HepG2 (cell line): Measurements from ENCODE around the gene TRMU. TPM values are rescaled to one million over a fixed set of nuclear protein-coding genes. Genes with fewer than 3 reads are reported as not detected.

Experiments used
- ATAC-seq: fragments of 200-7000 bp; cut with Tn5 transposase; 3 replicates; pipeline ENCODE4 v1.9.1; 2020; ENCODE audit warnings: mild to moderate bottlenecking, moderate library complexity
- BruUV-seq: library from RNA; stranded (reverse); fragments of 400-500 nt; replicated peaks from 2 replicates; lab custom pipeline; 2021; lab: Mats Ljungman, UMichigan
- CTCF ChIA-PET: fragments of 300-600 bp; formaldehyde crosslinking; extraction: SDS; loops from one replicate; lab custom pipeline; 2021; ENCODE audit warnings: low total read pairs, inconsistent platforms, low intra/inter-chr PET ratio; lab: Yijun Ruan, JAX
- POLR2A ChIA-PET: fragments of 350-600 bp; sonication (Branson Sonifier 250); formaldehyde crosslinking; loops from one replicate; lab custom pipeline; 2020; ENCODE audit warnings: antibody characterized with exemption, inconsistent platforms; lab: Yijun Ruan, JAX
- DNase-seq: peaks from one replicate; pipeline ENCODE4 v3.0.0-alpha.2; 2015; ENCODE audit warnings: low spot score
- FAIRE-seq: peaks from 3 replicates; lab custom pipeline; 2011; peaks lifted over from hg19 to GRCh38; lab: Jason Lieb, UNC
- H2AFZ ChIP-seq: one replicate; pipeline ENCODE4 v1.6.1; 2011; ENCODE audit warnings: low read length, inconsistent platforms
- H3K27ac ChIP-seq: fragments of 300-600 bp; 3 replicates; pipeline ENCODE4 v1.8.0; 2011; ENCODE audit warnings: mixed run types, mild to moderate bottlenecking, mixed read lengths, low read length, inconsistent platforms; ENCODE audit not compliant: insufficient read depth; ENCODE audit errors: extremely low read length
- H3K27me3 ChIP-seq, 2 experiments: fragments of 200-600 bp in 1 of 2; 2 replicates in 1 of 2; 3 replicates in 1 of 2; pipeline versions ENCODE4 v1.6.0 to v1.8.0; 2011; ENCODE audit warnings: low read length in 2 of 2, mild to moderate bottlenecking in 2 of 2, moderate library complexity in 2 of 2, inconsistent platforms in 1 of 2; ENCODE audit not compliant: insufficient read depth in 2 of 2, control insufficient read depth in 1 of 2
- H3K36me3 ChIP-seq, 2 experiments: fragments of 200-600 bp in 1 of 2; replicated peaks in 1 of 2; 2 replicates in 1 of 2; 3 replicates in 1 of 2; pipeline versions ENCODE4 v1.5.1 to v1.8.0; 2011; ENCODE audit warnings: low read length in 2 of 2, inconsistent platforms in 1 of 2; ENCODE audit not compliant: insufficient read depth in 2 of 2, control insufficient read depth in 1 of 2
- H3K4me1 ChIP-seq: 2 replicates; pipeline ENCODE4 v1.5.1; 2012; ENCODE audit warnings: low read length, inconsistent platforms; ENCODE audit not compliant: insufficient read depth
- H3K4me2 ChIP-seq: 2 replicates; pipeline ENCODE4 v1.6.0; 2011; ENCODE audit warnings: low read depth, low read length, inconsistent platforms
- H3K4me3 ChIP-seq, 3 experiments: fragments of 200-600 bp in 1 of 3; sonication (generic), shearing (Covaris generic) in 1 of 3; replicated peaks in 1 of 3; 2 replicates each; pipeline ENCODE4 v1.5.1; 2011 to 2016; ENCODE audit warnings: low read length in 3 of 3, inconsistent platforms in 2 of 3, low read depth in 2 of 3, mild to moderate bottlenecking in 2 of 3, control low read depth in 1 of 3, mixed read lengths in 1 of 3; ENCODE audit not compliant: insufficient read depth in 1 of 3
- H3K79me2 ChIP-seq: one replicate; pipeline ENCODE4 v1.6.1; 2011; ENCODE audit warnings: low read length, inconsistent platforms; ENCODE audit not compliant: insufficient read depth
- H3K9ac ChIP-seq: 2 replicates; pipeline ENCODE4 v1.6.0; 2011; ENCODE audit warnings: mild to moderate bottlenecking, low read depth, low read length, inconsistent platforms; ENCODE audit not compliant: insufficient read depth
- H3K9me3 ChIP-seq: 2 replicates; pipeline ENCODE4 v1.5.1; 2012; ENCODE audit warnings: mild to moderate bottlenecking, low read length
- H4K20me1 ChIP-seq: 2 replicates; pipeline ENCODE4 v1.6.0; 2011; ENCODE audit warnings: inconsistent platforms, mild to moderate bottlenecking, low read length, moderate library complexity; ENCODE audit not compliant: insufficient read depth
- ATF7 ChIP-seq, 2 experiments: fragments of 450-650 bp in 1 of 2; sonication (generic) in 1 of 2; formaldehyde crosslinking in 1 of 2; IDR thresholded peaks; 2 replicates each; pipeline versions ENCODE4 v1.4.0 to v1.6.1; 2016 to 2020; ENCODE audit warnings: antibody characterized with exemption in 1 of 2, mild to moderate bottlenecking in 1 of 2, missing genetic modification reagents in 1 of 2
- CREM ChIP-seq, 2 experiments: sonication (generic) in 1 of 2; formaldehyde crosslinking in 1 of 2; IDR thresholded peaks; 2 replicates each; pipeline versions ENCODE4 v1.4.0 to v1.6.1; 2016 to 2020; ENCODE audit warnings: antibody characterized with exemption in 1 of 2, mild to moderate bottlenecking in 1 of 2, missing genetic modification reagents in 1 of 2
- GFI1 ChIP-seq: sonication (generic); formaldehyde crosslinking; IDR thresholded peaks from 2 replicates; pipeline ENCODE4 v1.5.0; 2020; ENCODE audit warnings: missing genetic modification reagents, mild to moderate bottlenecking, borderline replicate concordance
- HMGXB3 ChIP-seq: sonication (generic); formaldehyde crosslinking; IDR thresholded peaks from 2 replicates; pipeline ENCODE4 v1.4.0; 2020; ENCODE audit warnings: missing genetic modification reagents, borderline replicate concordance
- IKZF4 ChIP-seq: sonication (generic); formaldehyde crosslinking; IDR thresholded peaks from 2 replicates; pipeline ENCODE4 v1.5.1; 2020; ENCODE audit warnings: borderline replicate concordance, mild to moderate bottlenecking, low read depth, missing genetic modification reagents; ENCODE audit errors: not compliant biosample characterization
- RFX5 ChIP-seq: IDR thresholded peaks from 2 replicates; pipeline ENCODE4 v1.6.1; 2011; ENCODE audit warnings: low read depth, low read length, improper control_type of control experiment
- TMF1 ChIP-seq: sonication (generic); formaldehyde crosslinking; IDR thresholded peaks from 2 replicates; pipeline ENCODE4 v1.8.1; 2022; ENCODE audit warnings: low read depth, missing genetic modification reagents
- TP53 ChIP-seq: sonication (generic); formaldehyde crosslinking; conservative IDR thresholded peaks from 2 replicates; pipeline ENCODE4 v1.4.0; 2020; ENCODE audit warnings: missing genetic modification reagents
- ZC3H4 ChIP-seq: sonication (generic); formaldehyde crosslinking; IDR thresholded peaks from 2 replicates; pipeline ENCODE4 v1.4.0; 2020; ENCODE audit warnings: missing genetic modification reagents, borderline replicate concordance
- ZNF12 ChIP-seq: sonication (generic); formaldehyde crosslinking; IDR thresholded peaks from 2 replicates; pipeline ENCODE4 v1.5.0; 2020; ENCODE audit warnings: missing genetic modification reagents
- ZNF235 ChIP-seq: sonication (generic); formaldehyde crosslinking; IDR thresholded peaks from 2 replicates; pipeline ENCODE4 v1.8.1; 2023; ENCODE audit warnings: mild to moderate bottlenecking, missing genetic modification reagents, borderline replicate concordance
- WGBS: methylation state at CpG from one replicate; pipeline ENCODE4 v1.1.6; 2017; ENCODE audit warnings: low lambda C conversion rate; 5-methylcytosine and 5-hydroxymethylcytosine counted together
- in situ Hi-C: cut with HindIII; loops from 2 replicates; pipeline ENCODE4 v1.10.0; 2017; ENCODE audit warnings: low pct_unique_long_range_greater_than_20kb; ENCODE audit not compliant: extremely low pct_ligation_motif_present
- intact Hi-C: fragments of 100-400 bp; cut with micrococcal nuclease; formaldehyde crosslinking; loops from one replicate; pipeline ENCODE4 v1.10.0; 2022; ENCODE audit not compliant: unreplicated experiment
- polyA plus RNA-seq, 8 experiments: library from polyadenylated mRNA; depleted of rRNA in 3 of 8; stranded (reverse) in 7 of 8; unstranded in 1 of 8; fragments of >200 nt; fragmentation: Illumina TruSeq in 4 of 8; extraction: Trizol in 4 of 8; gene quantifications; 2 replicates each; pipeline versions ENCODE4 v1.2.1 to v1.2.3, GENCODE V29; 2011 to 2016; ENCODE audit warnings: low read depth in 4 of 8, missing spikeins in 1 of 8, mixed read lengths in 1 of 8; ENCODE audit not compliant: insufficient read depth in 1 of 8
- total RNA-seq, 5 experiments: library from RNA; depleted of rRNA; stranded (reverse); fragments of >200 nt; fragmentation: Illumina TruSeq; extraction: Trizol; gene quantifications; 2 replicates each; pipeline ENCODE4 v1.2.3, GENCODE V29; 2016; ENCODE audit warnings: low read depth in 1 of 5

The TRMU gene
- total and polyA plus RNA-seq, 2 of the 13 experiments (the other 11 are each of a cell fraction or from before 2014, with no cell fraction given) = 31.0 to 50.2 TPM

GRCh38 chr22:46350121-46350520 lies 14.6 kb downstream of the TRMU start:
- H3K27ac ChIP-seq = no peak overlapping the region
- no peak for DNase-seq
- BruUV-seq = no TSS peak
- peaks cover 58 to 97% of the 10 kb centered on the region in 2 experiments for H3K36me3 ChIP-seq
- no peak overlapping the region for H2AFZ ChIP-seq
- ATAC-seq = no peak
- FAIRE-seq = no peak
- 95% methylated on average over 7 of the region's 7 CpGs for WGBS
- intact Hi-C loops = no loop called here
- no peak for TF ChIP-seq TMF1
- TF ChIP-seq HMGXB3 (CRISPR knock-in tag) = no peak
- TF ChIP-seq IKZF4 (CRISPR knock-in tag) = no peak
- in situ Hi-C loops = no loop called here
- no peak overlapping the region for H3K4me2 ChIP-seq
- no peaks in the 10 kb centered on the region for H3K4me1 ChIP-seq
- CTCF ChIA-PET = no interaction called here
- H3K4me3 ChIP-seq = no peak overlapping the region
- POLR2A ChIA-PET = no interaction called here
- H3K79me2 ChIP-seq = no peaks in the 10 kb centered on the region
- H3K9me3 ChIP-seq = no peaks in the 10 kb centered on the region
- H3K9ac ChIP-seq = no peak overlapping the region
- no peaks in the 10 kb centered on the region for H3K27me3 ChIP-seq
- H4K20me1 ChIP-seq = no peaks in the 10 kb centered on the region

DNA sequence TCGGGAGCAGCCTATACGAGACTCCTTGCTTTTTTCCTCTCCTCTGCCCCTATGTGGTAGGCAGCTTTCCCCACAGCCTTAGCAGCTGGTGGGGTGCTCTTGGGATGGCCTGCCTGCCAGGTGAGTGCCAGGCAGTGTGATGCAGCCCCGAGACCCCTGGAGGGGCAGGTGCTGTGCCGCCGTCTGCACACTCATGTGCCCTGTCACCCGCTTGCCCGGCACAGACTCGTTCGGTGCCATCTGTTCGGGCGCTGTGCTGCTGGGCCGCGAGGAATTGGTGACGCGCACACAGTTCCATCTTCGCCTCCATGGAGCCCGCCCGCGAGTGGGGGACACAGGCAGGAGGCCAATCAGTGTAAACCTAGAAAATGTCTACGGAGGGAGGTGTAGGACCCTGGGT lies 15.1 kb downstream of the TRMU start:
- no TSS peak for BruUV-seq

More for the DNA sequence above, 15.1 kb downstream of the TRMU start:
- H3K4me3 ChIP-seq = no peak overlapping the region
- no peaks in the 10 kb centered on the region for H3K27me3 ChIP-seq
- H3K9me3 ChIP-seq = no peaks in the 10 kb centered on the region
- H3K36me3 ChIP-seq = peaks cover 58 to 94% of the 10 kb centered on the region in 2 experiments
- no peak overlapping the region for H3K27ac ChIP-seq
- intact Hi-C loops (no loop called here), in situ Hi-C loops (no loop called here)
- 96% methylated on average over 18 of the region's 20 CpGs for WGBS
- ChIA-PET POLR2A (no interaction called here), CTCF (no interaction called here)
- H3K4me2 ChIP-seq = no peak overlapping the region
- no peaks in the 10 kb centered on the region for H4K20me1 ChIP-seq
- FAIRE-seq (no peak), DNase-seq (no peak), ATAC-seq (no peak)
- H3K79me2 ChIP-seq = no peaks in the 10 kb centered on the region
- H3K9ac ChIP-seq = no peak overlapping the region
- H3K4me1 ChIP-seq = no peaks in the 10 kb centered on the region
- TF ChIP-seq TP53 = no peak
- TF ChIP-seq GFI1 = no peak
- TF ChIP-seq ZC3H4 (CRISPR knock-in tag) = no peak
- TF ChIP-seq CREM (IDR thresholded peaks at IDR 0.05) = no peak
- TF ChIP-seq CREM (CRISPR knock-in tag; IDR thresholded peaks at IDR 0.05) = no peak
- no peak for TF ChIP-seq ATF7 (IDR thresholded peaks at IDR 0.05)
- TF ChIP-seq ATF7 (CRISPR knock-in tag; IDR thresholded peaks at IDR 0.05) = no peak
- TF ChIP-seq ZNF12 = no peak
- TF ChIP-seq ZNF235 (CRISPR knock-in tag) = no peak
- no peak for TF ChIP-seq RFX5
- no peak overlapping the region for H2AFZ ChIP-seq
